Chondrocyte (in vitro differentiated cells): ENCODE data around the gene RFX5. TPM values are rescaled to one million over a fixed set of nuclear protein-coding genes. Genes with fewer than 3 reads are reported as not detected.

Experiments used
- DNase-seq: peaks from one replicate; pipeline ENCODE4 v3.0.0; 2021; ENCODE audit warnings: mixed read lengths, low spot score
- H3K27ac Mint-ChIP-seq: one replicate; pipeline ENCODE4 v1.8.0; 2021; ENCODE audit warnings: mild to moderate bottlenecking, moderate library complexity, mixed read lengths; ENCODE audit not compliant: unreplicated experiment
- H3K27me3 Mint-ChIP-seq: 2 replicates; pipeline ENCODE4 v1.8.0; 2021; ENCODE audit warnings: low read depth, mixed read lengths
- H3K36me3 Mint-ChIP-seq: 2 replicates; pipeline ENCODE4 v1.8.0; 2021; ENCODE audit warnings: low read depth, mixed read lengths
- H3K4me1 Mint-ChIP-seq: 2 replicates; pipeline ENCODE4 v1.8.0; 2021; ENCODE audit warnings: low read depth, mild to moderate bottlenecking, mixed read lengths
- H3K4me3 Mint-ChIP-seq: one replicate; pipeline ENCODE4 v1.8.0; 2021; ENCODE audit warnings: mild to moderate bottlenecking, moderate library complexity, mixed read lengths; ENCODE audit not compliant: unreplicated experiment
- H3K9me3 Mint-ChIP-seq: 2 replicates; pipeline ENCODE4 v1.8.0; 2021; ENCODE audit warnings: low read depth, mixed read lengths
- CTCF ChIP-seq: fragments of 200-600 bp; sonication (generic); IDR thresholded peaks from 2 replicates; pipeline ENCODE4 v1.5.0; 2021; ENCODE audit warnings: antibody characterized with exemption, mild to moderate bottlenecking, moderate library complexity
- total RNA-seq: library from RNA; stranded (reverse); gene quantifications from 3 replicates; pipeline ENCODE4 v1.2.1, GENCODE V29; 2021

The RFX5 gene
- total RNA-seq, 1 donor from 2014 or later = 31.8 TPM

- no peaks in the 10 kb centered on the region for H3K27me3 Mint-ChIP-seq
- no peaks in the 10 kb centered on the region for H3K9me3 Mint-ChIP-seq
- H3K4me1 Mint-ChIP-seq = peaks cover 34% of the 10 kb centered on the region
- H3K36me3 Mint-ChIP-seq = no peaks in the 10 kb centered on the region
- no peak overlapping the region for H3K27ac Mint-ChIP-seq
- H3K4me3 Mint-ChIP-seq = no peak overlapping the region
- no peak for TF ChIP-seq CTCF
- peak; percentile 71 for DNase-seq
Measured at GRCh38 chr1:151370211-151370911, 23.3 kb upstream of the RFX5 start.

GRCh38 chr1:151369621-151370048, 22.6 kb upstream of the RFX5 start:
- Mint-ChIP-seq H3K4me3 (no peak overlapping the region), H3K36me3 (no peaks in the 10 kb centered on the region), H3K4me1 (peaks cover 34% of the 10 kb centered on the region), H3K9me3 (no peaks in the 10 kb centered on the region), H3K27ac (no peak overlapping the region), H3K27me3 (no peaks in the 10 kb centered on the region)
- peak; percentile 72 for DNase-seq
- no peak for TF ChIP-seq CTCF

- Mint-ChIP-seq H3K36me3 (no peaks in the 10 kb centered on the region), H3K9me3 (no peaks in the 10 kb centered on the region), H3K27me3 (no peaks in the 10 kb centered on the region), H3K4me1 (peaks cover 34% of the 10 kb centered on the region), H3K27ac (no peak overlapping the region), H3K4me3 (no peak overlapping the region)
- TF ChIP-seq CTCF = no peak
- peak; percentile 65 for DNase-seq
Measured at GRCh38 chr1:151369302-151369610, 22.2 kb upstream of the RFX5 start.

GRCh38 chr1:151368393-151369301, 21.6 kb upstream of the RFX5 start:
- TF ChIP-seq CTCF = no peak
- Mint-ChIP-seq H3K4me1 (peaks cover 34% of the 10 kb centered on the region), H3K27ac (no peak overlapping the region), H3K9me3 (no peaks in the 10 kb centered on the region), H3K36me3 (no peaks in the 10 kb centered on the region), H3K27me3 (no peaks in the 10 kb centered on the region), H3K4me3 (no peak overlapping the region)
- DNase-seq = peak; percentile 72

GRCh38 chr1:151367658-151368392, 20.8 kb upstream of the RFX5 start:
- Mint-ChIP-seq H3K27ac (no peak overlapping the region), H3K4me3 (no peak overlapping the region), H3K36me3 (peaks cover 3% of the 10 kb centered on the region), H3K9me3 (peaks cover 3% of the 10 kb centered on the region), H3K4me1 (peaks cover 30% of the 10 kb centered on the region), H3K27me3 (no peaks in the 10 kb centered on the region)
- no peak for TF ChIP-seq CTCF
- peak; percentile 40 for DNase-seq
